Occipital lobe (tissue), 2 donors: Measurements from ENCODE around the gene GNG12. TPM values are rescaled to one million over a fixed set of nuclear protein-coding genes. Genes with fewer than 3 reads are reported as not detected.

Source experiments
- DNase-seq: peaks from one replicate; lab custom pipeline; 2025; lab: John Stamatoyannopoulos, UW
- total RNA-seq: library from RNA; depleted of rRNA; stranded (reverse); fragments of >200 nt; gene quantifications from one replicate; pipeline ENCODE4 v1.2.3, GENCODE V29; 2014

Gene GNG12
- total RNA-seq, 1 donor from 2014 or later: 29.9 TPM

DNA sequence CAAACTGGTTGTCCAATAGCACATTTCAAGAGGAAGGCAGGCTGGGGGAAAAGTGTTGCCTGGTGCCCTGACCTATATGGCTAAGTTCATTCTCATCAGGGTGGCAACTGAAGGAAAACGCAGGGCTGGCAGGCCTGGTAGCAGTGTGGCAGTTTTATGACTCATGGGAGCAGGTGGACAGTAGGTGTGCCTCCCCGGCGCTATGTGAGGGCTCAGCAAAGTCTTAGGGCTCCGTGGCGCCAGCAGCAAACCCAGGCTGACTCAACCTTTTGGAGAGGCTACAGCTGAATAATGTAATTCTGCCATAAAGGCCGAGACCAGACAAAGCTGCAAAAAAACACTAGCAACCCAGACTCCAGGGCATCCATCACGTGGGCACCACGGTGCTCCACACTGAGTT is 124.7 kb downstream of the GNG12 start:
- no peak for DNase-seq

DNA sequence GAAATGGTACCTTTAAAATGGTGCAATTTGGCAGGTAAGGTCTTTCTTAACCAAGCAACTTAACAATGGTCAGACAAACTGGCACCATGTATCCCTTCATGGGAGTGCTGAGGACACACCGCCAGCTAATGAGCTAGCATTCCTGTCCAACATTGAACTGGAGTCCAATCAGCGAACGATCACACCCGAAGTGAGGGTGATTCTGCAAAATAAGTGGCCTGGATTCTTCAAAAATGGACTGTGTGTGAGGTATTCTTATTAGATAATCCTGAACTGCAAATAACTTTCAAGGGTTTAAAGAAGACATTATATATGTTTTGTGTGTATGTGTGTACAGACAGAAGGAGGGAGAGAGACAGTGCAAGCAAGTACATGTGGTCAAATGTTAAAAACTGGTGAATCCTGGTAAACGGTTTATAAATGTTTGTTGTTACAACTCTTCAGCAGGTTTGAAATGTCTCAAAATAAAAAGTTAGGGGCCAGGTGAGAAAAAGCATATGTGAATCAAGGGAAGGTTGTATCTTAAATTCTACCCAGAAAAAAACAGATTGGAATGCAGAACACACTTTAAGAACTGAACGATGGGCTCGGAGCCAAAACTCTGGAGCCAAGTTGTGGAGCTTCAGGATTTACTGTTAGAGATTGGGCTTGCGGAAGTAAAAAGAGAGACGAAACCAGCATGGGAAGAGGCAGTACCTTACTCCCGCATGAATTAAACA is 127.4 kb downstream of the GNG12 start:
- DNase-seq: no peak

DNA sequence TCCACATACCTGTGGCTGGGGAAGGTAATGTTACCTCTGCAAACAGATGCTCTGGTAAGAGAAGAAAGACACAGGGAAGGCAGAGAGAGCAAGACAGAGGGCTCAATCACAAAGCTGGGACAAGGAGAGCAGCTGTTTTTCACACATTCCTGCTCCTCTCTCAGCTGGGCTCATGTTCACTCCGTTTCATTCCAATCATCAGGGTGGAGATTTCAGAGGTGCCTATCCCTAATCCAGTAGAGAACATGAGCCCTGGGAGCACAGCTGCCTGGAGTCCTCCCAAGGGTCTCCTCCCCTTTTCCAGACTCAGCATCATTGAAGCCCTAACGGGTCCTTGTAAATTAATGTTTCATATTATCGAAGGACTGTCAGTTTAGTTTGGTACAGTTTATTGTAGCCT is 128.9 kb downstream of the GNG12 start:
- DNase-seq: no peak

DNA sequence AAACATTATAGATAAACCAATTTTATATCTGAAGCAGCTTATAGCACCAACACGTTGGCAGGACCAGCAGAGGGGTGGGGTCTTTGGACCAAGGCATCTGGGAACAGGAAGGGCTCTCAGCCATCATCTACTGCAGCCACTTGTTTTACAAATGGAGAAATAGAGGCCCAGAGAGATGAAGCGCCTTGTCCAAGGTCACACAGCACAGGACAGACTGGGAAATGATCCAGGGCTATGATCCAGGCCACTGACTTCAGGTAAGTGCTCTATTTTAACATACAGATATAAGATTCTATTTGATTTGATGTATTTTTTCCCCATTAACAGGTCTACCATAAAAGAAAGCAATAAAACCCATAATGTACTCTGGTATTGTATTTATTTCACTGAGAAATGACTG is 131.4 kb downstream of the GNG12 start:
- no peak for DNase-seq

DNA sequence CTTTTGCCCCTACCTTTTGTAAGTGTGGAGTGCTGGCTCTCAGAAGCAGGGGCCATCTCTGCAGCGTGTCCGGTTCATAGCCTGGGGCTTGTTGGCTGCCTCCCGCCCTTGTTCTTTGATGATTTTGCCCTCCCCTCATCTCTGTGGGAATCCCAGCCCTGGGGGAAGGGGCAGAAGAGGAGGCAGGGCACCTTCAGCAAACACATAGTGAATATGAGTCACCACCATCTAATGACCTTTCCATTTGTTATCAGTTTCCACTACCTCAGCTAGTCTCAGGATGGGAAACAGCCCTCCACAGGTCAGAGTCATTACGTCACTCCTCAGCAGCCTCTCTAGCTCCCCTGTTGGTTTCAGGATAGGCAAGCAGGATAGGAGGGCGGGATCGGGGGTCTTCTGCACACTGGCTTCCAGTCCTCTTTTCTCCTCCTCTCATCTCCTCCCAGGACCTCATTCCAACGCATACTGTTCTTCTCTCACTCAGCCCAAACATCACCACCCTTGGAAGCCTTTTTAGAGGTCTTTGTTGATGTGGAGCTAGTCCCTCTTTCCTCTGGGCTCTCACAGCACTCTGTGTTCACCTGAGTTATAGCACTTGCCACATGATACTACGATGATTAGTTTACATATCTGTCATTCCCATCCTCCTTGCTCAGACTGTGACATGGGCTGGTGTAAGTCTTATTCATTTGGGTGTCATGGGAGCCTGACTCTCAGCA is 132.4 kb downstream of the GNG12 start:
- DNase-seq: no peak

DNA sequence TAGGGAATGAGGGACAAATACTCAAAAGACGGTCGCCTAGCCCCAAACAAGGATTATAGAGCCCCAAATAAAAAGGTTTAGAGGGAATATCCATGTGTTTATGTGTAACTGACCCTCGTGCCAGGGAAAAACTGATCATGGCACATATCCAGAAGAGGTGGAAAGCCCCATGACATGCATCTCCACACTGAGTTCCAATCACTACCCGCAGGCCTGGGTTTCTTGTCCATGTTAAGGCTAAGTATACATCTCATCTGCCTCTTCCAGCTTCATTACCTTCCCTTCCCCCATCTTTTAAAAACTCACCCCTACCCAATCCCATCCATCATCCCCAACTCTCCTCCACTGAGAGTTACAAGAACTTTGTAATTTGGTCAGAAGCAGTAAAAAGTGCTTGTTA is 133.0 kb downstream of the GNG12 start:
- no peak for DNase-seq

DNA sequence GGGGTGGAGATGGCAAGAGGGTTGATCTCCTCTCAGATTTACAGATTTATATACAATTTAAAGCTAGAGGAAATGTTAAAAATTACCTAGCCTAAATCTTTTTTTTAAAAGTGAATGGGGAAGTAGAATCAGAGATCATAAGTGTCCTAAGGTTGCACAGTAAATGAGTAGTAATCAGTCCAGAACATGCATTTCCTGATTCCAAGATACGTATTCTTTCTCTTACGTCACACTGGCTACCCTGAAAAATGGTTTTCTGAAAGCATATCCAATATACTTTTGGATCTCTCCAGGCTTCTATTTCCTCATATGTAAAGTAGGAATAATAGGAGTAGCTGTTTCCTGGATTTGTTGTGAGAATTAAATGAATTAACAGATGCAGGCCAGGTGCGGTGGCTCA is 136.6 kb downstream of the GNG12 start:
- no peak for DNase-seq

DNA sequence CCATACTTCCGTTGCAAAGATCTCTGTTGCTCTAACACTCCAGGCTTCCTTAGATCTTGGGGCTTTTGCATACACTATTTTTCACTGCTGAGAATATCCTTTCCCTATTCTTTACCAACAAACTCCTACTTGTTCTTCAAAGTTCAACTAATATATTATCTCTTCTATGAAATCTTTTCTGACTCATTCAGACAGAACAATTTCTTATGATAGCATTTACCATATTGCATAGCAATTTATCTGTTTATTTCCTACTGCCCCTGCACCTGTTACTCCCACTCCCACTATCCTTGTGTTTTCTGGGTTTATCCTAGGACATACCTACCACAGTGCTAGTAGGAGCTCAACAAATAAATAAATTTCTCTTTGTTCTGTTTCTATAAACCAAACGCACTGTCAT is 137.3 kb downstream of the GNG12 start:
- no peak for DNase-seq

DNA sequence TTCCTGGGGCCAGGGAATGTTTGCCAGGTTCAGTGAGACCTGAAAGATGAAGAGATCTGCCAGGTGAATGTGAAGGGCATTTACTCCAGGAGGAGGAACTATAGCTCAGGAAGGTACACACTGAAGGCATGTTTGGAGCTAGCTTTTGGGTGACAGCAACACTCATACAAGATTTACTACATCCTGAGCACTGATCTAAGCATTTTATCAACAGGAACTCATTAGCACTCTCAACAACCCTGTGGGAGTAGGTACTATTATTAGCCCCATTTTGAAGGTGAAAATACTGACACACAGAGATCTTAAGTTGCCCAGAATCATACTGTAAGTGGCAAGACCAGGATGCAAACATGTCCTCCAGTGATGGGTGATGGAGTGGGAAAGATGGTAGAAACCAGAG is 141.6 kb downstream of the GNG12 start:
- DNase-seq: no peak

DNA sequence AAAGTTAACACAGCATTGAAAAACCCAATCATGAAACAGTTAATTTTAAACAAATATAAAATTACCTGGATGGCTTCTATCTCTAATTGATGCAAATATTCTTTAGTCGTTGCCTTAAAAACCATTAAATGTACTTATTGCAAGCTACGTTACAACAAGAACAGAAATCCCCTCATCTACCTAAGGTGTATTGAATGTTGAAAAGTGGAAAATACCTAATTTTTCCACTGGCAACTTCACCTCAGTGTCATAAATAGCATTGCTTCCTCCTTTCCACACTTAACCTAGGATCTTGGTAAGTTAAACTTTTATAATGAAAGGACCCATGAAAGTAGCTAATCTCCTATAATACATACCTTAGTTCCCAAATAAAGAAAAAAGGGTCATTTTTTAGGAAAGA is 142.9 kb downstream of the GNG12 start:
- DNase-seq: no peak

DNA sequence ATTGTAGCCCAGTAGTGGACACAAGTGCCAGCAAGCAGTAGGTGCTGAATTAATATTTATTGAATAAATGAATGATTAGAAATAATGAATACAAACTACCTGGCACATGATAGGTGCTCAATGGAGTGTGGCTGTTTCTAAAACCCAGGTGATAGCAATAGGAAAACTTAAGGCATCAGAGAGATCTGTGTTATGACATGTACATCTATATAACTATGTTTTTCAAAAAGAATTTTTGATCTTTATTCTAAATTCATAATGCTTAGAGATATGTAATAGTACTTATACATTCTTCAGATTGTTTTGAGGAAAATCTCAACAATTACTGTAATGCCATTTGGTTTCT is 143.3 kb downstream of the GNG12 start:
- DNase-seq: no peak

DNA sequence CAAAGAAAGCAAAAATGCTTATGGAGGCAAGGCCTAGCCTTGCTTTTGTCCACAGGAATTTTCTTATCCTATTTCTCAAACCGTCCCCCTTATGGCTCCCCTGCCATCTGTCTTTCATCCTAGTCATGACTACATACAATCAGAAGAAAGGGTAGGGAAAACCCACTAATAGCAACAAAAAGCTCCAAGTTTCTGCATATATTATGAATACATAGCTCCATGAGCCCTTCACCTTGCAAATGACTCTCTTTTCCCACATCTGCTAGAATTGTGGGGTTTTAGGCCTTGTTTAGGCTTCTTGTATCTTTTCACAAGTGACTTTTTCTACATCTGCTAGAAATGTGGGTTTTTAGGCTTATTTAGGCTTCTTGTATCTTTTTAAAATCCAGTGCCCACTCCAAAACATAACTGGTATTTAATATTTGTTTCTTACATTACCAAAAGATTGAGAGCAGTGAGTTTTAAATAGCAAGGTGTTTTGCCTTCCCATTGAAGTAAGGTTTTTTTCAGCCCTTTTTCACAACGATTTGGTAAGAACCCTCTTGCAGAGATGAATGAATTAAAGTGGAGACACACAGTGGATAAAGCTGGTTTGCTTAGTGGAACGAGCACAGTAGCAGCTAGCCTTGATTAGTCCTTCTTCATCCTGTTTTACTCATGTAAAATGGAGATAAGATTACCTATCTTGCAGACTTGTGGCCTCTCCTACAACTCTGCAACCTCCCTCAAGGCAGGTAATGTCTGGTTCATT is 143.8 kb downstream of the GNG12 start:
- no peak for DNase-seq

DNA sequence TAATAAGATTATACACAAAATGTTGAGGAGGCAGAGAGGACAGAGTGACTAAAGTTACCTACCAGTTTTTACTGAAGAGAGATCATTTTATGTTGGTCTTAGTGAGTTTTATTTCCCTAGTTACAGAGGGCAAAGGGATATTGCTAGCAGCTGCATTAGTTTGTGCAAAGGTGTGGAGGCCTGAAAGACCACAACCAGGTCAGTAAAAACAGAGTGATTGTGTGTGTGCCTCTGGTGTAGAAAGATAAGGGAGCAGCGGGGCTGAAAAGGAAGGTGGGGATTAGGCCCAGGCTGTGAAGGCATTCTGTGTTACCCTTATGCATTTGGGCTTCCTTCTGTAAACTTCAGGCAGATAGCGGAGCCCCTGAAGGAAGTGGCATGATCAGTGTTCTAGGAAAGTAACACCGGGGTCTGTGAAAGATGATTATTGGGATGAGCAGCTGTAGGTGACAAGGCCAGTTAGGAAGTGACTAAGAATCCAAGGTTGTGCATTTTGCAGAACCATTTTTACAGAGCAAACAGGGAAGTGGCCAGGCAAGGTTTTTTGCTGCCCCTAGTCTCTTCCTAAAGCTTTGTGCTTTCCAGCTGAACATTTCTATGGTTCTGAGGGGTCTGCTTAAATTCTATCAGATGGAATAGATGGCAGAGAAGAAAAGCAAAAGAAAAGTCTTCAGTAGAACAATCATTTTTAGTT is 144.6 kb downstream of the GNG12 start:
- no peak for DNase-seq

DNA sequence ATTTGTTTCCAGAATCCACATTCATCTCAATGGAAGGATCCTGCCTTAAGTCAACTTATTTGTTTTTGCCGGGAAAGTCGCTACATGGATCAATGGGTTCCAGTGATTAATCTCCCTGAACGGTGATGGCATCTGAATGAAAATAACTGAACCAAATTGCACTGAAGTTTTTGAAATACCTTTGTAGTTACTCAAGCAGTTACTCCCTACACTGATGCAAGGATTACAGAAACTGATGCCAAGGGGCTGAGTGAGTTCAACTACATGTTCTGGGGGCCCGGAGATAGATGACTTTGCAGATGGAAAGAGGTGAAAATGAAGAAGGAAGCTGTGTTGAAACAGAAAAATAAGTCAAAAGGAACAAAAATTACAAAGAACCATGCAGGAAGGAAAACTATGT is 145.6 kb downstream of the GNG12 start:
- no peak for DNase-seq

DNA sequence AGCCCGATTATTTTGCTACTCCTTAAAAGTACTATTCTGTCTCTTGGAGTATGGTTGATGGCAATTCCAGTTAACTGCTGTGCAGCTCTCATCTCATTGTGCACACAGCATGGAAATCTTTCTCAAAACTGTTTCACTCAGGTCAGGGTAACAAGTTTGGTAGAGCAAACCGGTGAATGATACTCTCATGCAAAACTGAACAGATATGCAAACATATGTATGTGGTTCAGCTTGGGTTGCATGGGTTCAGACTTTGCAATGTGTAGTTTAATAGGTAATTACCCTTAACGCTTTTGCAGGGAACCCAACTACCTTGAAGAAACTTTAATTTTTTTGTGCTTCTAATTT is 146.1 kb downstream of the GNG12 start:
- no peak for DNase-seq

DNA sequence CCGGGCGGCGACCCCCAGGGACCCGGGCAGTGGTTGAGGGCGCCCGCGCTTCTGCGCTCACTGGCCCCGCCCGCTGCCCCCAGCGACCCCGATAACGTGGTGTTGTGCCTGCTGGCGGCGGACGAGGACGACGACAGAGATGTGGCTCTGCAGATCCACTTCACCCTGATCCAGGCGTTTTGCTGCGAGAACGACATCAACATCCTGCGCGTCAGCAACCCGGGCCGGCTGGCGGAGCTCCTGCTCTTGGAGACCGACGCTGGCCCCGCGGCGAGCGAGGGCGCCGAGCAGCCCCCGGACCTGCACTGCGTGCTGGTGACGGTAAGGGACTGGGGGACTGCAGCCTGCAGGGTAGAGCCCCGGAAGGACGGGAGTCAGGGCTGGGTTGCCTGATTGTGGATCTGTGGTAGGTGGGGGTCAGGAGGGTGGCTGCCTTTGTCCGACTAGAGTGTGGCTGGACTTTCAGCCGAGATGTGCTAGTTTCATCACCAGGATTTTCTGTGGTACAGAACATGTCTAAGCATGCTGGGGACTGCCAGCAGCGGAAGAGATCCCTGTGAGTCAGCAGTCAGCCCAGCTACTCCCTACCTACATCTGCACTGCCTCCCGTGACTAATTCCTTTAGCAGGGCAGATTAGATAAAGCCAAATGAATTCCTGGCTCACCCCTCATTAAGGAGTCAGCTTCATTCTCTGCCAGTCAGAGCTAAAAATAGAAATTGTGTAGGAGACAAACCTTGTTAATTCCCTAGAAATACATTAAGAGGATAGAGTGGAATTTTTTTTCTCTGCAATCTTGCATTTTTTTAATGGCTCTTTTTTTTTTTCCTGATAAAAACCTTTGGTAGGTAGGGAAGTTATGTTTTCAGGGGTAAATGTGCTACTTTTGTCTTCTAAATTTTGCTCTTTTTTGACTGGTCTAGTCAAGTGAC is 146.7 kb downstream of the GNG12 start:
- DNase-seq: peak; percentile 66

DNA sequence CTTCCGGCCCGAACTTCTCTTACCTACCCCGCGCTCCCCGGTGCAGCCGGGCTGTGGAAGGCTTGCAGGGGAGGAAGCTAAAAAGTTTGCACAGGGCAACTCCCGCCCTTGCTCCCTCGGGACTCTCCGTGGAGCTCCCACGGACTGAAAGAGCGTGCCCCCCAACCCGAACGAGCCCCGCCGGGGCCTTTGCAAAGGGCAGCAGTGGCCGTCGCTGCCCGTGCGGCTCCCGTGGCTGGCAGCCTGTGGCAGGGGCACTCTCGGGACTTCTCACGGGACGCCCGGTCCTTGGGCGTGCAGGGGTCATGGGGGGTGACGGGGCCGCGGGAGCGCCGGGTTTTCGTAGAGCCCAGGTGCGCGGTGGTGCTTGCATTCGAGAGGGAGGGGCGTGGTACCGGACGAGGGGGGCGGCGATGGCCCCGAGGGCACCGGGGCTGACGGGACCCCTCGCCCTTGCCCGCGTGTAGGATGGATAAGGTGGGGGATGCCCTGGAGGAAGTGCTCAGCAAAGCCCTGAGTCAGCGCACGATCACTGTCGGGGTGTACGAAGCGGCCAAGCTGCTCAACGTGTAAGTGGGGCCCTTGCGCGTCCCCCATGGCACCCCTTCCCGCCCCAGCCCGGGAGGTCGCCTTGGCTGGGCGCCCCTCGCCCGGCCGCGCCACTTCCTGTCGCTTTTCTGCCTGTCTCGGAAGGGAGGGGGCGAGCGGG is 147.6 kb downstream of the GNG12 start:
- DNase-seq: no peak

DNA sequence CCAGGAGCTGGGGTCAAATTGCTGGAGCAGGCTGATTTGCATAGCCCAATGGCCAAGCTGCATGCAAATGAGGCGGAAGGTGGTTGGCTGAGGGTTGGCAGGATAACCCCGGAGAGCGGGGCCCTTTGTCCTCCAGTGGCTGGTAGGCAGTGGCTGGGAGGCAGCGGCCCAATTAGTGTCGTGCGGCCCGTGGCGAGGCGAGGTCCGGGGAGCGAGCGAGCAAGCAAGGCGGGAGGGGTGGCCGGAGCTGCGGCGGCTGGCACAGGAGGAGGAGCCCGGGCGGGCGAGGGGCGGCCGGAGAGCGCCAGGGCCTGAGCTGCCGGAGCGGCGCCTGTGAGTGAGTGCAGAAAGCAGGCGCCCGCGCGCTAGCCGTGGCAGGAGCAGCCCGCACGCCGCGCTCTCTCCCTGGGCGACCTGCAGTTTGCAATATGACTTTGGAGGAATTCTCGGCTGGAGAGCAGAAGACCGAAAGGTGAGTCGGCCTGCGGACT is 148.2 kb downstream of the GNG12 start, which contains the start of gene GADD45A:
Gene GADD45A (plus strand): TSS at position 135 of the 491 bp plus-strand sequence. CDS start 294 bp downstream, at position 429.
- peak; percentile 98 for DNase-seq

DNA sequence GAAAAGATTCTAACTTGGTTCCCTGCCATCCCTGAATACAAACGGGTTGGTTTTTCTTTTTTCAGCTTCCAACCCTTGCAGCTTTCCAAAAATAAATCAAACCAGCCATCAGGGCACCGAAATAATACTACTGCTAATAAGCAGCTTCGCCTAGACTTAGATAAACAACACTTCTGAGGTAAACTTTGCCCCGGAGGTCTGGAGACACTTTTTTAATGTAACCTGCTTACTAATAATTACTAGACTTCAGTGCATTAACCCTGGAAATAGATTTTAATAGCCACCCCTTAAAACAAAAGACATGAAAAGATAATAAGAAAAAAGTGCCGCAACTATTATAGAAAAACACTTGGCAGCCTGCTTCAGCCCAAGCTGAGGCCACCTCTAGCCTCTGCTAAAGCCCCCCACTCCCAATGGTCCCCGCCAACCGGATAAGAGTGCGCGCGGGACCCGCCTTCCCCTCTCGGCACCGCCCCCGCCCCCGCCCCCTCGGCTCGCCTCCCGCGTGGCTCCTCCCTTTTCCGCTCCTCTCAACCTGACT is 148.7 kb downstream of the GNG12 start:
- DNase-seq: no peak
